Measurements from ENCODE around the gene MYMX. TPM values are rescaled to one million over a fixed set of nuclear protein-coding genes. Genes with fewer than 3 reads are reported as not detected.
"Not testable (repeated sequence)": the region's sequence is repeated elsewhere in the genome, so short reads cannot be mapped to it uniquely, and the experiment has no call there.

Gene MYMX
- polyA plus RNA-seq, 1 experiment: not detected

- no peak overlapping the region for H3K4me3 ChIP-seq (ENCODE audit: low read depth, low read length)
- DNase-seq (ENCODE audit: low read depth): no peak
- H3K36me3 ChIP-seq (ENCODE audit: control insufficient read depth, insufficient read depth, low read length): no peaks in the 10 kb centered on the region; the same call in 1 of the 2 replicates
- ChIA-PET POLR2A (no interaction called here), CTCF (interaction anchor here (0.7 to 1.9 kb wide), 3 partner anchors 8 to 56 kb away, joined by 3 to 9 read pairs (median 6); no protein-coding TSS in a partner anchor)
- H3K27me3 ChIP-seq (ENCODE audit: control insufficient read depth, insufficient read depth, low read length): no peaks in the 10 kb centered on the region
- no peak for TF ChIP-seq CTCF (IDR thresholded peaks at IDR 0.05; ENCODE audit: insufficient read depth, low read depth, low read length)
Observed at GRCh38 chr6:44228433-44228832, 11.7 kb downstream of the MYMX start.

- ChIA-PET CTCF (interaction anchor here (1.5 kb wide), 1 partner anchor 56 kb away, joined by 6 read pairs; no protein-coding TSS in a partner anchor), POLR2A (no interaction called here)
- DNase-seq (ENCODE audit: low read depth): no peak
- no peak for TF ChIP-seq CTCF (IDR thresholded peaks at IDR 0.05; ENCODE audit: insufficient read depth, low read depth, low read length)
- no peaks in the 10 kb centered on the region; the same call in 1 of the 2 replicates for H3K36me3 ChIP-seq (ENCODE audit: control insufficient read depth, insufficient read depth, low read length)
- no peaks in the 10 kb centered on the region for H3K27me3 ChIP-seq (ENCODE audit: control insufficient read depth, insufficient read depth, low read length)
- H3K4me3 ChIP-seq (ENCODE audit: low read depth, low read length): no peak overlapping the region
Observed at GRCh38 chr6:44228836-44229235, 12.1 kb downstream of the MYMX start.

- CTCF ChIA-PET: interaction anchor here (1.3 kb wide), 1 partner anchor 25 kb away, joined by 5 read pairs; no protein-coding TSS in a partner anchor
Observed at GRCh38 chr6:44229376-44230033, 12.8 kb downstream of the MYMX start.

GRCh38 chr6:44230034-44230675 is 13.4 kb downstream of the MYMX start:
- Histone ChIP-seq H3K36me3 (ENCODE audit: control insufficient read depth, insufficient read depth, low read length) (no peaks in the 10 kb centered on the region; the same call in 1 of the 2 replicates), H3K4me3 (ENCODE audit: low read depth, low read length) (no peak overlapping the region), H3K27me3 (ENCODE audit: control insufficient read depth, insufficient read depth, low read length) (no peaks in the 10 kb centered on the region)
- ChIA-PET CTCF (interaction anchor here (0.7 to 1.4 kb wide), 3 partner anchors 9 to 55 kb away, joined by 4 to 5 read pairs (median 4); no protein-coding TSS in a partner anchor), POLR2A (no interaction called here)
- DNase-seq (ENCODE audit: low read depth): no peak
- TF ChIP-seq CTCF (IDR thresholded peaks at IDR 0.05; ENCODE audit: insufficient read depth, low read depth, low read length): no peak

More at GRCh38 chr6:44229376-44230033, 12.8 kb downstream of the MYMX start:
- TF ChIP-seq CTCF (IDR thresholded peaks at IDR 0.05; ENCODE audit: insufficient read depth, low read depth, low read length): no peak
- Histone ChIP-seq H3K36me3 (ENCODE audit: control insufficient read depth, insufficient read depth, low read length) (no peaks in the 10 kb centered on the region; the same call in 1 of the 2 replicates), H3K4me3 (ENCODE audit: low read depth, low read length) (no peak overlapping the region), H3K27me3 (ENCODE audit: control insufficient read depth, insufficient read depth, low read length) (no peaks in the 10 kb centered on the region)
- POLR2A ChIA-PET: no interaction called here
- DNase-seq (ENCODE audit: low read depth): no peak

GRCh38 chr6:44231426-44231825 is 14.7 kb downstream of the MYMX start:
- H3K4me3 ChIP-seq (ENCODE audit: low read depth, low read length); POLR2A ChIA-PET; H3K27me3 ChIP-seq (ENCODE audit: control insufficient read depth, insufficient read depth, low read length); DNase-seq (ENCODE audit: low read depth); H3K36me3 ChIP-seq (ENCODE audit: control insufficient read depth, insufficient read depth, low read length): not testable (repeated sequence)
- CTCF ChIA-PET: interaction anchor here (1.4 kb wide), 1 partner anchor 10 kb away, joined by 4 read pairs; no protein-coding TSS in a partner anchor
